Adrenal gland (tissue), 5 donors: ENCODE results near the gene PLXNA4.

Experiments used
- POLR2A ChIP-seq, 2 donors: fragments of 450-650 bp; IDR thresholded peaks; one replicate each; pipeline ENCODE4 v1.6.1; 2017; ENCODE audit warnings: antibody characterized with exemption in 2 of 2, mild to moderate bottlenecking in 2 of 2, moderate library complexity in 1 of 2
- TF ChIP-seq, protein P1 (sequence below), 6 experiments: fragments of 450-650 bp in 4 of 6; fragments of 200-600 bp in 2 of 6; sonication (generic) in 1 of 6; IDR thresholded peaks; 1 replicate in 5 of 6; 2 replicates in 1 of 6; pipeline versions ENCODE4 v1.5.1 to v1.8.0; 2016 to 2021; ENCODE audit warnings: antibody characterized with exemption in 6 of 6, mild to moderate bottlenecking in 2 of 6, moderate library complexity in 1 of 6
- donor health status: DM: no; HTN: no; CAD: no.

DNA sequence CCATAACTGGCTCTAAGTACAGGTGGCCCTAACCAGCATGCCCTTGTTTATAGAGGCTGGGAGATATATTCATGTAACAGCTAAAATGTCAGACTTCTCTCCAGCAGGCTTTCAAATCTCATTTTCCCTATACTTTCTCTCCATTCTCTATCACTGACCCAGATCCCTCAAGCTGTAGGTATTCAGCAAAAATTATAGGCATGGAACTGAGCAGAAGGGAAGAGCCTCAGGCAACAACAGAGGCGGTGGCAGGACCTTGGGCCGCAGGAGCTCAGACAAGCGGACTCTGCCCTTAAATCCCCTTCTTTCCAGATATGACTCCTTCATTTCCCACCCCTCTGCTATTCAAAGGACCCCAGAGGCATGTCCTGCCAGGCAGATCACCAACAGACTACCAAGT lies 417.4 kb downstream of the PLXNA4 start:
- TF ChIP-seq, protein P1, sequence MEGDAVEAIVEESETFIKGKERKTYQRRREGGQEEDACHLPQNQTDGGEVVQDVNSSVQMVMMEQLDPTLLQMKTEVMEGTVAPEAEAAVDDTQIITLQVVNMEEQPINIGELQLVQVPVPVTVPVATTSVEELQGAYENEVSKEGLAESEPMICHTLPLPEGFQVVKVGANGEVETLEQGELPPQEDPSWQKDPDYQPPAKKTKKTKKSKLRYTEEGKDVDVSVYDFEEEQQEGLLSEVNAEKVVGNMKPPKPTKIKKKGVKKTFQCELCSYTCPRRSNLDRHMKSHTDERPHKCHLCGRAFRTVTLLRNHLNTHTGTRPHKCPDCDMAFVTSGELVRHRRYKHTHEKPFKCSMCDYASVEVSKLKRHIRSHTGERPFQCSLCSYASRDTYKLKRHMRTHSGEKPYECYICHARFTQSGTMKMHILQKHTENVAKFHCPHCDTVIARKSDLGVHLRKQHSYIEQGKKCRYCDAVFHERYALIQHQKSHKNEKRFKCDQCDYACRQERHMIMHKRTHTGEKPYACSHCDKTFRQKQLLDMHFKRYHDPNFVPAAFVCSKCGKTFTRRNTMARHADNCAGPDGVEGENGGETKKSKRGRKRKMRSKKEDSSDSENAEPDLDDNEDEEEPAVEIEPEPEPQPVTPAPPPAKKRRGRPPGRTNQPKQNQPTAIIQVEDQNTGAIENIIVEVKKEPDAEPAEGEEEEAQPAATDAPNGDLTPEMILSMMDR (IDR thresholded peaks at IDR 0.05): no peak
- no peak for TF ChIP-seq POLR2A (IDR thresholded peaks at IDR 0.05)
